ENCODE results near the gene TBKBP1.

- TF ChIP-seq MAX (IDR thresholded peaks at IDR 0.05; ENCODE audit: insufficient read depth, insufficient read length) (no peak), CTCF (IDR thresholded peaks at IDR 0.05; ENCODE audit: extremely low read depth in 1 of 2, insufficient read depth in 1 of 2, low read depth in 1 of 2, low read length in 2 of 2) (no peak)
These were observed 30.7 kb downstream of the TBKBP1 start for GRCh38 chr17:47724705-47725104.
